Keratinocyte (primary cell): ENCODE measurements around the gene PDE11A.
A peak's percentile ranks its signal among the peaks of the same experiment; 100 is the strongest.

Experiments used
- CTCF ChIP-seq, 3 experiments: IDR thresholded peaks in 1 of 3; conservative IDR thresholded peaks in 1 of 3; optimal IDR thresholded peaks in 1 of 3; 2 replicates in 2 of 3; 3 replicates in 1 of 3; pipeline versions ENCODE3 to v1.5.1; 2011; ENCODE audit warnings: low read length in 3 of 3, mild to moderate bottlenecking in 3 of 3, moderate library complexity in 2 of 3, control low read depth in 1 of 3, inconsistent platforms in 1 of 3; ENCODE audit not compliant: insufficient read depth in 2 of 3; ENCODE audit errors: extremely low read depth in 1 of 3
- EZH2 ChIP-seq: IDR thresholded peaks from one replicate; pipeline ENCODE4 v1.6.1; 2012; ENCODE audit warnings: inconsistent platforms, mild to moderate bottlenecking, low read length, moderate library complexity

GRCh38 chr2:177983183-177983788 lies 89.3 kb downstream of the PDE11A start:
- TF ChIP-seq CTCF (optimal IDR thresholded peaks at IDR 0.05 in 1 of 3, IDR thresholded peaks at IDR 0.05 in 1 of 3, conservative IDR thresholded peaks at IDR 0.05 in 1 of 3; ENCODE audit: extremely low read depth in 1 of 3, insufficient read depth in 2 of 3, low read length in 3 of 3) (peak; percentile 80 to 86 (median 83)), EZH2 (no peak)
